H1 (cell line): ENCODE data around the gene GNAS. TPM values are rescaled to one million over a fixed set of nuclear protein-coding genes. Genes with fewer than 3 reads are reported as not detected.

ENCODE experiments used
- CTCF ChIA-PET: fragments of 300-600 bp; sonication (Branson Sonifier 250); formaldehyde crosslinking; loops from one replicate; lab custom pipeline; 2021; ENCODE audit not compliant: partially characterized antibody; lab: Charles Lee
- POLR2A ChIA-PET: fragments of 300-600 bp; sonication (Branson Sonifier 250); formaldehyde crosslinking; loops from one replicate; lab custom pipeline; 2021; ENCODE audit warnings: inconsistent platforms; ENCODE audit not compliant: partially characterized antibody; lab: Charles Lee
- DNase-seq, 2 experiments: peaks; one replicate each; pipeline versions ENCODE4 v3.0.0 to v3.0.0-alpha.2; 2010 to 2022; ENCODE audit warnings: low spot score in 2 of 2, low read depth in 1 of 2, mixed read lengths in 1 of 2
- FAIRE-seq: peaks from 2 replicates; lab custom pipeline; 2011; peaks lifted over from hg19 to GRCh38; lab: Jason Lieb, UNC
- H2AFZ ChIP-seq: 2 replicates; pipeline ENCODE4 v1.8.1; 2012; ENCODE audit warnings: low read length, inconsistent platforms
- H2AK5ac ChIP-seq: 2 replicates; pipeline ENCODE4 v1.6.1; 2013; ENCODE audit warnings: low read depth, low read length
- H2BK120ac ChIP-seq: replicated peaks from 2 replicates; pipeline ENCODE3; 2013; ENCODE audit warnings: low read depth, low read length, inconsistent platforms
- H2BK12ac ChIP-seq: 2 replicates; pipeline ENCODE4 v1.6.1; 2013; ENCODE audit warnings: low read depth, low read length
- H2BK15ac ChIP-seq: 2 replicates; pipeline ENCODE4 v1.6.1; 2013; ENCODE audit warnings: low read length
- H2BK20ac ChIP-seq: 2 replicates; pipeline ENCODE4 v1.6.1; 2013; ENCODE audit warnings: low read length
- H2BK5ac ChIP-seq: 2 replicates; pipeline ENCODE4 v1.6.1; 2013; ENCODE audit warnings: low read depth, low read length
- H3K14ac ChIP-seq: 2 replicates; pipeline ENCODE4 v1.6.1; 2013; ENCODE audit warnings: inconsistent platforms; ENCODE audit not compliant: insufficient read length
- H3K18ac ChIP-seq: 2 replicates; pipeline ENCODE4 v1.6.1; 2013; ENCODE audit warnings: low read length; ENCODE audit errors: extremely low read depth
- H3K23ac ChIP-seq: 2 replicates; pipeline ENCODE4 v1.6.1; 2013; ENCODE audit warnings: inconsistent platforms; ENCODE audit not compliant: insufficient read length
- H3K23me2 ChIP-seq: 2 replicates; pipeline ENCODE4 v1.6.1; 2013; ENCODE audit warnings: low read depth, low read length
- H3K27ac ChIP-seq: 2 replicates; pipeline ENCODE4 v1.6.1; 2011; ENCODE audit warnings: low read depth, low read length, inconsistent platforms
- H3K27me3 ChIP-seq, 4 experiments: replicated peaks in 1 of 4; 1 replicate in 1 of 4; 2 replicates in 3 of 4; pipeline versions ENCODE4 v1.6.1 to v1.8.1; 2011 to 2013; ENCODE audit warnings: low read length in 3 of 4, mild to moderate bottlenecking in 3 of 4, inconsistent platforms in 2 of 4, mixed read lengths in 2 of 4, moderate library complexity in 1 of 4; ENCODE audit not compliant: control insufficient read depth in 3 of 4, insufficient read depth in 3 of 4; ENCODE audit errors: extremely low read depth in 1 of 4
- H3K36me3 ChIP-seq, 4 experiments: 2 replicates each; pipeline versions ENCODE4 v1.6.1 to v1.8.1; 2011 to 2013; ENCODE audit warnings: mild to moderate bottlenecking in 4 of 4, low read length in 3 of 4, moderate library complexity in 2 of 4, control low read depth in 1 of 4, inconsistent platforms in 1 of 4; ENCODE audit not compliant: insufficient read depth in 4 of 4, control insufficient read depth in 2 of 4
- H3K4ac ChIP-seq: replicated peaks from 2 replicates; pipeline ENCODE3; 2013; ENCODE audit warnings: low read length, low read depth, mixed read lengths, inconsistent platforms; ENCODE audit not compliant: insufficient read length
- H3K4me1 ChIP-seq, 4 experiments: replicated peaks in 1 of 4; 1 replicate in 1 of 4; 2 replicates in 3 of 4; pipeline versions ENCODE4 v1.6.1 to v1.8.1; 2011 to 2013; ENCODE audit warnings: low read length in 3 of 4, inconsistent platforms in 2 of 4, mixed read lengths in 1 of 4; ENCODE audit not compliant: insufficient read depth in 4 of 4, control insufficient read depth in 3 of 4
- H3K4me2 ChIP-seq, 2 experiments: 2 replicates each; pipeline versions ENCODE4 v1.6.1 to v1.8.1; 2011 to 2013; ENCODE audit warnings: low read depth in 2 of 2, low read length in 2 of 2, control low read depth in 1 of 2, inconsistent platforms in 1 of 2, mild to moderate bottlenecking in 1 of 2; ENCODE audit not compliant: insufficient read depth in 1 of 2
- H3K4me3 ChIP-seq, 4 experiments: fragments of 200-600, 300-600 bp in 1 of 4; sonication (generic), shearing (Covaris generic), sonication (Bioruptor Twin) in 1 of 4; 2 replicates each; pipeline versions ENCODE4 v1.5.1 to v1.8.1; 2011 to 2016; ENCODE audit warnings: low read length in 4 of 4, low read depth in 3 of 4, control low read depth in 2 of 4, inconsistent platforms in 2 of 4, mild to moderate bottlenecking in 2 of 4, mixed read lengths in 1 of 4, moderate library complexity in 1 of 4; ENCODE audit not compliant: insufficient read depth in 2 of 4; ENCODE audit errors: extremely low read depth in 1 of 4
- H3K56ac ChIP-seq: replicated peaks from 2 replicates; pipeline ENCODE3; 2013; ENCODE audit warnings: low read depth, mild to moderate bottlenecking, mixed read lengths, low read length, inconsistent platforms; ENCODE audit not compliant: insufficient read length
- H3K79me1 ChIP-seq: 2 replicates; pipeline ENCODE4 v1.6.1; 2013; ENCODE audit warnings: low read depth, low read length, control low read depth
- H3K79me2 ChIP-seq, 2 experiments: 2 replicates each; pipeline versions ENCODE4 v1.6.1 to v1.8.1; 2012 to 2013; ENCODE audit warnings: low read length in 2 of 2, mild to moderate bottlenecking in 2 of 2, inconsistent platforms in 1 of 2; ENCODE audit not compliant: insufficient read depth in 2 of 2, control insufficient read depth in 1 of 2
- H3K9ac ChIP-seq, 4 experiments: replicated peaks in 1 of 4; 1 replicate in 1 of 4; 2 replicates in 3 of 4; pipeline versions ENCODE4 v1.6.1 to v1.8.1; 2011 to 2013; ENCODE audit warnings: low read depth in 3 of 4, low read length in 3 of 4, control low read depth in 2 of 4, mild to moderate bottlenecking in 2 of 4, moderate library complexity in 2 of 4, inconsistent platforms in 1 of 4; ENCODE audit errors: extremely low read depth in 1 of 4
- H3K9me3 ChIP-seq, 2 experiments: 2 replicates each; pipeline versions ENCODE4 v1.6.1 to v1.8.1; 2012 to 2013; ENCODE audit warnings: mild to moderate bottlenecking in 2 of 2, moderate library complexity in 2 of 2, control low read depth in 1 of 2, inconsistent platforms in 1 of 2, low read depth in 1 of 2, low read length in 1 of 2, mixed read lengths in 1 of 2; ENCODE audit not compliant: insufficient read depth in 2 of 2
- H4K20me1 ChIP-seq, 2 experiments: replicated peaks in 1 of 2; 2 replicates each; pipeline versions ENCODE3 to v1.8.1; 2011 to 2013; ENCODE audit warnings: inconsistent platforms in 2 of 2, low read length in 2 of 2, mild to moderate bottlenecking in 1 of 2; ENCODE audit not compliant: insufficient read depth in 2 of 2, control insufficient read depth in 1 of 2
- H4K5ac ChIP-seq: 2 replicates; pipeline ENCODE4 v1.6.1; 2013; ENCODE audit warnings: low read length, low read depth, mixed read lengths, inconsistent platforms; ENCODE audit not compliant: insufficient read length
- H4K8ac ChIP-seq: 2 replicates; pipeline ENCODE4 v1.8.0; 2013; ENCODE audit warnings: mild to moderate bottlenecking, moderate library complexity, low read length, inconsistent platforms; ENCODE audit not compliant: insufficient read depth; ENCODE audit errors: extremely low read depth
- H4K91ac ChIP-seq: replicated peaks from 2 replicates; pipeline ENCODE3; 2013; ENCODE audit warnings: low read length, mixed read lengths, inconsistent platforms; ENCODE audit not compliant: insufficient read length
- KDM1A ChIP-seq: fragments of 200-600, 300-600 bp; sonication (generic); IDR thresholded peaks from 2 replicates; pipeline ENCODE4 v1.7.1; 2016; ENCODE audit warnings: mild to moderate bottlenecking, low read length, borderline replicate concordance
- RBBP5 ChIP-seq: IDR thresholded peaks from 2 replicates; pipeline ENCODE4 v1.7.1; 2012; ENCODE audit warnings: low read depth, mild to moderate bottlenecking, inconsistent platforms, low read length, moderate library complexity, borderline replicate concordance
- TAF1 ChIP-seq: IDR thresholded peaks from 2 replicates; pipeline ENCODE4 v1.6.1; 2011; ENCODE audit warnings: mild to moderate bottlenecking, low read depth, low read length
- WGBS, 2 experiments: shearing (Covaris generic) in 1 of 2; methylation state at CpG; one replicate each; pipeline versions ENCODE4 v1.1.6 to v1.1.7; 2013 to 2015; ENCODE audit warnings: low lambda C conversion rate in 2 of 2, mixed read lengths in 2 of 2, inconsistent platforms in 1 of 2, low coverage in 1 of 2, missing lambda C conversion rate in 1 of 2; ENCODE audit not compliant: insufficient replicate concordance in 2 of 2, insufficient coverage in 1 of 2, insufficient read length in 1 of 2; ENCODE audit errors: extremely low coverage in 1 of 2, missing lambda C conversion rate in 1 of 2; 5-methylcytosine and 5-hydroxymethylcytosine counted together
- polyA plus RNA-seq, 7 experiments: library from polyadenylated mRNA; depleted of rRNA in 3 of 7; stranded (reverse) in 5 of 7; unstranded in 2 of 7; fragments of >200 nt in 5 of 7; fragments of 200-250 nt in 2 of 7; gene quantifications; 1 replicate in 5 of 7; 2 replicates in 1 of 7; 4 replicates in 1 of 7; pipeline versions ENCODE4 v1.2.1 to v1.2.3, GENCODE V29; 2011 to 2013; ENCODE audit warnings: missing spikeins in 2 of 7, mixed read lengths in 2 of 7
- total RNA-seq: library from RNA; stranded (reverse); fragmentation: NEBNext Ultra II Directional; extraction: Animal tissue kit (Norgen Biotek cat#: 25700); gene quantifications from 2 replicates; pipeline ENCODE4 v1.2.1, GENCODE V29; 2021

The GNAS gene
- total and polyA plus RNA-seq, 2 of the 8 experiments (the other 6 are each of a cell fraction or from before 2014, with no cell fraction given) = 989 to 1,613 TPM

DNA sequence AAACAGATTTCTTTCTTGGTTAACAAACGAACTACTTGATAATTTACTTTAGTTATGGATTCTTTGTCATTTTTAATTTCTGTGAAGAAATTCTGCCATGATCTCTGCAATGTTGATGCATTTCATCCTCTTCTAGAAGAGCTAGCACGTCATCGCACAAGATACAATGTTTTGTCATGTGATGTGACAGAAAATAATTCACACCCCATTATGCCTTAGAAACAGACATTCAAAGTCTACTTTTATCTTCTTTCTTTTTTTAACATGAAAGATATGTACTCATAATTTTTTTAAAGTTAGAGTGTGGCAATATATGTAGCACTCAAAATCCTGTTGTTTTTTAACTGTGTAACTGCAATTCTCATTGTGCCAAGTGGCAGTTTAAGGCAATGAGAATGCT lies 89.0 kb downstream of the GNAS start:
- Histone ChIP-seq H3K23ac (no peak overlapping the region), H4K8ac (no peak overlapping the region), H4K5ac (no peak overlapping the region), H2AFZ (no peak overlapping the region), H2BK15ac (no peak overlapping the region), H3K27me3 (no peaks in the 10 kb centered on the region), H4K91ac (no peak overlapping the region), H3K56ac (no peak overlapping the region), H3K79me1 (no peaks in the 10 kb centered on the region), H3K23me2 (no peaks in the 10 kb centered on the region), H3K4ac (no peak overlapping the region), H3K14ac (no peak overlapping the region), H2BK120ac (no peak overlapping the region), H3K4me3 (no peak overlapping the region), H3K27ac (no peak overlapping the region), H3K4me1 (no peaks in the 10 kb centered on the region), H3K18ac (no peak overlapping the region), H2BK12ac (no peak overlapping the region), H3K9ac (no peak overlapping the region), H2AK5ac (no peak overlapping the region), H3K79me2 (no peaks in the 10 kb centered on the region), H4K20me1 (no peaks in the 10 kb centered on the region), H3K4me2 (no peak overlapping the region), H3K36me3 (no peaks in the 10 kb centered on the region; a peak in 1 of 8 replicates), H2BK20ac (no peak overlapping the region), H3K9me3 (no peaks in the 10 kb centered on the region), H2BK5ac (no peak overlapping the region)
- ChIA-PET CTCF (interaction anchor here (1.2 kb wide), 1 partner anchor 32 kb away, joined by 4 read pairs; no protein-coding TSS in a partner anchor), POLR2A (no interaction called here)
- DNase-seq (no peak), FAIRE-seq (no peak)
- 87% methylated on average over 3 of the region's 3 CpGs; no CpG with 5 or more reads in 1 of the 2 experiments for WGBS, 2 experiments
- TF ChIP-seq TAF1 = no peak
- no peak for TF ChIP-seq KDM1A
- no peak for TF ChIP-seq RBBP5
